COR-L47 (cell line): ENCODE data around the gene ETV4.

Source experiments
- DNase-seq: peaks from one replicate; lab custom pipeline; 2025; lab: John Stamatoyannopoulos, UW

Gene ETV4

GRCh38 chr17:43572368-43572980 is 26.3 kb upstream of the ETV4 start:
- DNase-seq = no peak

- no peak for DNase-seq
Observed at GRCh38 chr17:43570518-43570928, 24.4 kb upstream of the ETV4 start.

- DNase-seq = no peak
Observed at GRCh38 chr17:43568506-43569082, 22.5 kb upstream of the ETV4 start.

- no peak for DNase-seq
Observed at GRCh38 chr17:43563600-43564594, 17.8 kb upstream of the ETV4 start.

GRCh38 chr17:43562679-43563599 is 16.8 kb upstream of the ETV4 start:
- no peak for DNase-seq

GRCh38 chr17:43560461-43561427 is 14.6 kb upstream of the ETV4 start:
- no peak for DNase-seq

GRCh38 chr17:43559161-43559816 is 13.1 kb upstream of the ETV4 start:
- no peak for DNase-seq

- DNase-seq = no peak
Observed at GRCh38 chr17:43558805-43559160, 12.6 kb upstream of the ETV4 start.

- DNase-seq = no peak
Observed at GRCh38 chr17:43556292-43556691, 10.2 kb upstream of the ETV4 start.

- no peak for DNase-seq
Observed at GRCh38 chr17:43554857-43555256, 8.7 kb upstream of the ETV4 start.

GRCh38 chr17:43553573-43553972 is 7.4 kb upstream of the ETV4 start:
- DNase-seq = no peak

- no peak for DNase-seq
Observed at GRCh38 chr17:43552229-43552837, 6.2 kb upstream of the ETV4 start.

GRCh38 chr17:43550754-43551153 is 4.6 kb upstream of the ETV4 start:
- DNase-seq = no peak

GRCh38 chr17:43549496-43549895 is 3.4 kb upstream of the ETV4 start:
- no peak for DNase-seq

GRCh38 chr17:43548689-43549379 is 2.7 kb upstream of the ETV4 start:
- no peak for DNase-seq

- no peak for DNase-seq
Observed at GRCh38 chr17:43547659-43548256, 1.6 kb upstream of the ETV4 start.

- DNase-seq = no peak
Observed at GRCh38 chr17:43547189-43547550, 1.0 kb upstream of the ETV4 start.

GRCh38 chr17:43545383-43545632 is 832 bp downstream of the ETV4 start:
- DNase-seq = no peak
